Endothelial cell of umbilical vein (primary cell): ENCODE measurements around the gene DENND1A. TPM values are rescaled to one million over a fixed set of nuclear protein-coding genes. Genes with fewer than 3 reads are reported as not detected.

Experiments
- BruUV-seq: library from RNA; stranded (reverse); fragments of 400-500 nt; replicated peaks from 2 replicates; lab custom pipeline; 2021; lab: Mats Ljungman, UMichigan
- CTCF ChIA-PET: fragments of 300-600, 350-600 bp; sonication (Branson Sonifier 250); formaldehyde crosslinking; loops from one replicate; lab custom pipeline; 2021; ENCODE audit warnings: antibody characterized with exemption, inconsistent platforms; lab: Charles Lee
- POLR2A ChIA-PET: fragments of 300-600, 350-600 bp; sonication (Branson Sonifier 250); formaldehyde crosslinking; loops from one replicate; lab custom pipeline; 2021; ENCODE audit warnings: antibody characterized with exemption, inconsistent platforms; lab: Charles Lee
- DNase-seq: peaks from one replicate; pipeline ENCODE4 v3.0.0-alpha.2; 2011; ENCODE audit warnings: low read depth, low spot score
- FAIRE-seq: peaks from 2 replicates; lab custom pipeline; 2011; peaks lifted over from hg19 to GRCh38; lab: Jason Lieb, UNC
- H2AFZ ChIP-seq: 2 replicates; pipeline ENCODE4 v1.6.0; 2012; ENCODE audit warnings: low read depth, low read length, control low read depth, inconsistent platforms
- H3K27ac ChIP-seq: 2 replicates; pipeline ENCODE4 v1.5.1; 2011; ENCODE audit warnings: low read depth, mild to moderate bottlenecking, control low read depth, low read length, moderate library complexity; ENCODE audit not compliant: insufficient read depth
- H3K27me3 ChIP-seq, 2 experiments: 2 replicates each; pipeline versions ENCODE4 v1.6.0 to v1.6.1; 2011; ENCODE audit warnings: low read length in 2 of 2, mixed read lengths in 1 of 2; ENCODE audit not compliant: control insufficient read depth in 2 of 2, insufficient read depth in 2 of 2
- H3K36me3 ChIP-seq, 2 experiments: 2 replicates in 1 of 2; 3 replicates in 1 of 2; pipeline ENCODE4 v1.5.1; 2011; ENCODE audit warnings: low read length in 2 of 2, mild to moderate bottlenecking in 1 of 2, moderate library complexity in 1 of 2; ENCODE audit not compliant: control insufficient read depth in 2 of 2, insufficient read depth in 2 of 2; ENCODE audit errors: extremely low read depth in 1 of 2
- H3K4me1 ChIP-seq: 3 replicates; pipeline ENCODE4 v1.5.1; 2011; ENCODE audit warnings: mild to moderate bottlenecking, low read length; ENCODE audit not compliant: control insufficient read depth, insufficient read depth; ENCODE audit errors: extremely low read depth
- H3K4me2 ChIP-seq: 2 replicates; pipeline ENCODE4 v1.6.1; 2011; ENCODE audit warnings: low read length, control low read depth, mixed read lengths; ENCODE audit not compliant: insufficient read depth
- H3K4me3 ChIP-seq, 3 experiments: fragments of 200-600 bp in 1 of 3; sonication (generic), shearing (Covaris generic) in 1 of 3; replicated peaks in 1 of 3; 2 replicates each; pipeline ENCODE4 v1.5.1; 2011 to 2016; ENCODE audit warnings: control low read depth in 3 of 3, low read length in 3 of 3, mild to moderate bottlenecking in 2 of 3, inconsistent platforms in 1 of 3, low read depth in 1 of 3, moderate library complexity in 1 of 3; ENCODE audit not compliant: insufficient read depth in 1 of 3
- H3K79me2 ChIP-seq: 2 replicates; pipeline ENCODE4 v1.6.0; 2012; ENCODE audit warnings: low read length, inconsistent platforms; ENCODE audit not compliant: control insufficient read depth, insufficient read depth
- H3K9ac ChIP-seq: replicated peaks from 2 replicates; pipeline ENCODE3; 2011; ENCODE audit warnings: low read length, control low read depth; ENCODE audit not compliant: insufficient read depth; ENCODE audit errors: extremely low read depth
- H3K9me1 ChIP-seq: replicated peaks from 3 replicates; pipeline ENCODE4 v1.6.0; 2011; ENCODE audit warnings: mild to moderate bottlenecking, low read length; ENCODE audit not compliant: control insufficient read depth, insufficient read depth; ENCODE audit errors: extremely low read depth
- H3K9me3 ChIP-seq: replicated peaks from 2 replicates; pipeline ENCODE4 v1.5.1; 2012; ENCODE audit warnings: low read length, inconsistent platforms; ENCODE audit not compliant: control insufficient read depth, insufficient read depth
- H4K20me1 ChIP-seq: replicated peaks from 2 replicates; pipeline ENCODE3; 2011; ENCODE audit warnings: mild to moderate bottlenecking, low read length; ENCODE audit not compliant: control insufficient read depth, insufficient read depth; ENCODE audit errors: extremely low read depth
- CTCF ChIP-seq, 2 donors: IDR thresholded peaks; 1 replicate in 1 of 2; 2 replicates in 1 of 2; pipeline ENCODE4 v1.5.1; 2011; ENCODE audit warnings: low read length in 2 of 2, mild to moderate bottlenecking in 2 of 2, moderate library complexity in 2 of 2, control low read depth in 1 of 2, inconsistent platforms in 1 of 2, low read depth in 1 of 2; ENCODE audit not compliant: insufficient read depth in 1 of 2; ENCODE audit errors: extremely low read depth in 1 of 2
- EZH2 ChIP-seq: IDR thresholded peaks from 2 replicates; pipeline ENCODE4 v1.6.1; 2012; ENCODE audit warnings: borderline replicate concordance, low read depth, mild to moderate bottlenecking, moderate library complexity, low read length, inconsistent platforms; ENCODE audit not compliant: severe bottlenecking
- FOS ChIP-seq: IDR thresholded peaks from 2 replicates; pipeline ENCODE4 v1.6.1; 2011; ENCODE audit warnings: mild to moderate bottlenecking, low read length, moderate library complexity, borderline replicate concordance; ENCODE audit not compliant: insufficient read depth
- GATA2 ChIP-seq: IDR thresholded peaks from 2 replicates; pipeline ENCODE4 v1.7.0; 2011; ENCODE audit warnings: low read depth, mild to moderate bottlenecking, moderate library complexity, mixed read lengths, low read length; ENCODE audit not compliant: insufficient read length, insufficient read depth
- JUN ChIP-seq: IDR thresholded peaks from 2 replicates; pipeline ENCODE4 v1.6.1; 2011; ENCODE audit warnings: borderline replicate concordance, low read depth; ENCODE audit not compliant: insufficient read length, insufficient read depth
- MAX ChIP-seq: IDR thresholded peaks from 2 replicates; pipeline ENCODE4 v1.6.1; 2011; ENCODE audit not compliant: insufficient read depth, insufficient read length
- MYC ChIP-seq: IDR thresholded peaks from one replicate; pipeline ENCODE4 v1.6.1; 2011; ENCODE audit warnings: mild to moderate bottlenecking, low read depth, low read length
- POLR2A ChIP-seq: IDR thresholded peaks from 2 replicates; pipeline ENCODE4 v1.6.1; 2012; ENCODE audit warnings: low read depth, mild to moderate bottlenecking, control low read depth, low read length
- POLR2AphosphoS5 ChIP-seq: IDR thresholded peaks from 2 replicates; pipeline ENCODE4 v1.6.1; 2012; ENCODE audit warnings: low read depth, mild to moderate bottlenecking, control low read depth, low read length, moderate library complexity; ENCODE audit not compliant: insufficient read depth
- dilution Hi-C: fragments of 300-500 bp; cut with MboI; formaldehyde crosslinking; loops from one replicate; pipeline ENCODE4 v1.15.0; 2019; ENCODE audit warnings: low sequenced_read_pairs; ENCODE audit not compliant: extremely low pct_ligation_motif_present
- intact Hi-C: fragments of 100-400 bp; cut with micrococcal nuclease; formaldehyde crosslinking; loops from one replicate; pipeline ENCODE4 v1.10.0; 2022
- polyA plus RNA-seq, 4 experiments: library from polyadenylated mRNA; depleted of rRNA in 3 of 4; stranded (reverse) in 3 of 4; unstranded in 1 of 4; fragments of >200 nt; gene quantifications; 2 replicates each; pipeline versions ENCODE4 v1.2.1 to v1.2.3, GENCODE V29; 2011 to 2012; ENCODE audit warnings: missing spikeins in 1 of 4
- total RNA-seq: library from RNA; stranded (reverse); gene quantifications from 2 replicates; pipeline ENCODE4 v1.2.3, GENCODE V29; 2021

Gene DENND1A
- total and polyA plus RNA-seq, 2 donors (not counting 3 experiments of a cell fraction or from before 2014, with no cell fraction given), result 18.5 to 24.5 TPM

- no peak overlapping the region for H3K9ac ChIP-seq
- ChIA-PET POLR2A (no interaction called here), CTCF (no interaction called here)
- no peaks in the 10 kb centered on the region for H3K79me2 ChIP-seq
- no peaks in the 10 kb centered on the region for H3K27me3 ChIP-seq
- no peaks in the 10 kb centered on the region for H3K36me3 ChIP-seq
- H3K4me2 ChIP-seq, result no peak overlapping the region
- DNase-seq (no peak), FAIRE-seq (no peak)
- no peaks in the 10 kb centered on the region for H3K9me3 ChIP-seq
- BruUV-seq, result no TSS peak
- H3K4me1 ChIP-seq, result no peaks in the 10 kb centered on the region
- dilution Hi-C loops, result no loop called here
- no peak overlapping the region for H2AFZ ChIP-seq
- no peak overlapping the region for H3K4me3 ChIP-seq
- H3K27ac ChIP-seq, result no peak overlapping the region
- TF ChIP-seq POLR2A (no peak), POLR2AphosphoS5 (no peak), CTCF (IDR thresholded peaks at IDR 0.05; ENCODE audit: extremely low read depth in 1 of 2, insufficient read depth in 1 of 2, low read depth in 1 of 2, low read length in 2 of 2) (no peak), MYC (no peak), FOS (no peak)
- no peaks in the 10 kb centered on the region for H4K20me1 ChIP-seq
- intact Hi-C loops, result no loop called here
- H3K9me1 ChIP-seq, result no peaks in the 10 kb centered on the region
Measured at GRCh38 chr9:123389698-123390097, 540.2 kb downstream of the DENND1A start.

- BruUV-seq, result no TSS peak
- Histone ChIP-seq H2AFZ (no peak overlapping the region), H3K36me3 (no peaks in the 10 kb centered on the region), H3K27me3 (no peaks in the 10 kb centered on the region), H3K27ac (no peak overlapping the region), H3K4me2 (no peak overlapping the region), H3K79me2 (no peaks in the 10 kb centered on the region), H3K9me1 (no peaks in the 10 kb centered on the region), H3K9ac (no peak overlapping the region), H3K4me1 (no peaks in the 10 kb centered on the region), H3K4me3 (no peak overlapping the region), H4K20me1 (no peaks in the 10 kb centered on the region), H3K9me3 (no peaks in the 10 kb centered on the region)
- DNase-seq (no peak), FAIRE-seq (no peak)
- intact Hi-C loops, result no loop called here
- CTCF ChIA-PET, result interaction anchor here (5.4 kb wide), 1 partner anchor 34 kb away, joined by 117 read pairs; the partner anchor contains the start of gene CRB2
- no peak for TF ChIP-seq POLR2A
- TF ChIP-seq MYC, result no peak
- TF ChIP-seq JUN, result no peak
- TF ChIP-seq POLR2AphosphoS5, result no peak
- no peak for TF ChIP-seq GATA2
- TF ChIP-seq MAX, result no peak
- TF ChIP-seq EZH2, result no peak
- TF ChIP-seq FOS, result no peak
- TF ChIP-seq CTCF (IDR thresholded peaks at IDR 0.05; ENCODE audit: extremely low read depth in 1 of 2, insufficient read depth in 1 of 2, low read depth in 1 of 2, low read length in 2 of 2), result no peak
- dilution Hi-C loops, result no loop called here
- POLR2A ChIA-PET, result no interaction called here
Measured at GRCh38 chr9:123389070-123389469, 540.9 kb downstream of the DENND1A start.
